Sigmoid colon (tissue), 7 donors: ENCODE data around the gene RPL37A. TPM values are rescaled to one million over a fixed set of nuclear protein-coding genes. Genes with fewer than 3 reads are reported as not detected.

ENCODE experiments used
- DNase-seq: peaks from one replicate; pipeline ENCODE4 v3.0.0-alpha.2; 2019
- H3K27ac ChIP-seq, 4 donors: fragments of 200-600 bp; sonication (generic); one replicate each; pipeline ENCODE4 v1.5.1; 2016 to 2019; ENCODE audit warnings: mild to moderate bottlenecking in 1 of 4
- H3K27me3 ChIP-seq, 3 donors: fragments of 200-600 bp; sonication (generic); one replicate each; pipeline ENCODE4 v1.5.1; 2019; ENCODE audit warnings: mild to moderate bottlenecking in 1 of 3
- H3K36me3 ChIP-seq, 4 donors: fragments of 200-600 bp; sonication (generic); one replicate each; pipeline ENCODE4 v1.5.1; 2016 to 2019
- H3K4me1 ChIP-seq, 4 donors: fragments of 200-600 bp; sonication (generic); one replicate each; pipeline ENCODE4 v1.5.1; 2017 to 2019
- H3K4me3 ChIP-seq, 4 donors: fragments of 200-600 bp; sonication (generic); one replicate each; pipeline ENCODE4 v1.5.1; 2017 to 2019; ENCODE audit warnings: mild to moderate bottlenecking in 2 of 4, moderate library complexity in 1 of 4
- H3K9me3 ChIP-seq, 4 donors: fragments of 200-600 bp in 3 of 4; sonication (generic) in 3 of 4; one replicate each; pipeline versions ENCODE4 v1.5.1 to v1.6.1; 2013 to 2019
- CTCF ChIP-seq, 4 experiments: fragments of 450-650 bp in 3 of 4; fragments of 200-600 bp in 1 of 4; IDR thresholded peaks; one replicate each; pipeline ENCODE4 v1.5.1; 2016 to 2019; ENCODE audit warnings: antibody characterized with exemption in 4 of 4, mild to moderate bottlenecking in 3 of 4, moderate library complexity in 2 of 4
- EP300 ChIP-seq, 4 donors: sonication (generic); formaldehyde crosslinking; IDR thresholded peaks; one replicate each; pipeline ENCODE4 v1.6.1; 2017; ENCODE audit warnings: antibody characterized with exemption in 4 of 4
- POLR2A ChIP-seq, 2 donors: fragments of 450-650 bp; IDR thresholded peaks; one replicate each; pipeline ENCODE4 v1.6.1; 2016; ENCODE audit warnings: antibody characterized with exemption in 2 of 2, mild to moderate bottlenecking in 2 of 2, moderate library complexity in 2 of 2
- POLR2AphosphoS5 ChIP-seq, 4 donors: sonication (generic); formaldehyde crosslinking; IDR thresholded peaks; one replicate each; pipeline ENCODE4 v1.6.1; 2017; ENCODE audit warnings: antibody characterized with exemption in 4 of 4
- WGBS, 2 donors: extraction: QIAGEN DNeasy Blood & Tissue Kit; methylation state at CpG; one replicate each; pipeline ENCODE4 v1.1.7; 2013; 5-methylcytosine and 5-hydroxymethylcytosine counted together
- intact Hi-C: fragments of 100-400 bp; cut with DNase I; formaldehyde crosslinking; loops from one replicate; pipeline ENCODE4 v1.15.1; 2023
- polyA plus RNA-seq, 3 donors: library from polyadenylated mRNA; stranded (reverse); fragments of 200-250 nt; gene quantifications; one replicate each; pipeline ENCODE4 v1.2.3, GENCODE V29; 2013
- total RNA-seq, 4 donors: library from RNA; depleted of rRNA; stranded (reverse); fragments of >200 nt; gene quantifications; one replicate each; pipeline ENCODE4 v1.1.0, GENCODE V29; 2016
- donor health status: healthy with polysubstance abuse.
- donor health status: Bipolar disorder and iron deficiency.
- donor health status: healthy.

Gene RPL37A
- total and polyA plus RNA-seq, 7 donors: 991 to 6,789 (median 2,007) TPM

GRCh38 chr2:216478151-216478550 lies 20.5 kb upstream of the RPL37A start:
- DNase-seq: no peak
- H3K9me3 ChIP-seq: no peaks in the 10 kb centered on the region
- TF ChIP-seq POLR2AphosphoS5 (IDR thresholded peaks at IDR 0.05) (no peak), POLR2A (IDR thresholded peaks at IDR 0.05) (no peak), EP300 (IDR thresholded peaks at IDR 0.05) (no peak), CTCF (IDR thresholded peaks at IDR 0.05) (no peak)
- peaks cover 8 to 69% (median 31%) of the 10 kb centered on the region in 4 donors for H3K36me3 ChIP-seq
- WGBS, 2 donors: 88 to 92% methylated on average over 3 of the region's 3 CpGs
- no peak overlapping the region for H3K27ac ChIP-seq
- no peaks in the 10 kb centered on the region for H3K27me3 ChIP-seq
- intact Hi-C loops: no loop called here
- no peak overlapping the region for H3K4me3 ChIP-seq
- H3K4me1 ChIP-seq: no peaks in the 10 kb centered on the region

- WGBS, 2 donors: 88 to 93% methylated on average over 1 of the region's 1 CpG
- DNase-seq: no peak
- H3K27ac ChIP-seq: no peak overlapping the region
- TF ChIP-seq POLR2AphosphoS5 (IDR thresholded peaks at IDR 0.05) (no peak), CTCF (IDR thresholded peaks at IDR 0.05) (no peak), POLR2A (IDR thresholded peaks at IDR 0.05) (no peak), EP300 (IDR thresholded peaks at IDR 0.05) (no peak)
- H3K4me1 ChIP-seq: no peaks in the 10 kb centered on the region
- H3K9me3 ChIP-seq: no peaks in the 10 kb centered on the region
- H3K27me3 ChIP-seq: no peaks in the 10 kb centered on the region
- no peak overlapping the region for H3K4me3 ChIP-seq
- peaks cover 8 to 71% (median 32%) of the 10 kb centered on the region in 4 donors for H3K36me3 ChIP-seq
- intact Hi-C loops: no loop called here
Observed at GRCh38 chr2:216478791-216479190, 19.9 kb upstream of the RPL37A start.

GRCh38 chr2:216480221-216480620 lies 18.4 kb upstream of the RPL37A start:
- no peak for DNase-seq
- Histone ChIP-seq H3K36me3 (peaks cover 8 to 67% (median 31%) of the 10 kb centered on the region in 4 donors), H3K4me1 (no peaks in the 10 kb centered on the region), H3K9me3 (no peaks in the 10 kb centered on the region), H3K27ac (no peak overlapping the region), H3K4me3 (no peak overlapping the region), H3K27me3 (no peaks in the 10 kb centered on the region)
- intact Hi-C loops: no loop called here
- no peak for TF ChIP-seq POLR2A (IDR thresholded peaks at IDR 0.05)
- TF ChIP-seq EP300 (IDR thresholded peaks at IDR 0.05): no peak
- TF ChIP-seq CTCF (IDR thresholded peaks at IDR 0.05): no peak
- TF ChIP-seq POLR2AphosphoS5 (IDR thresholded peaks at IDR 0.05): no peak
- WGBS, 2 donors: 93 to 96% methylated on average over 3 of the region's 3 CpGs

- intact Hi-C loops: no loop called here
- Histone ChIP-seq H3K4me3 (no peak overlapping the region), H3K27ac (no peak overlapping the region), H3K27me3 (no peaks in the 10 kb centered on the region), H3K36me3 (peaks cover 8 to 44% (median 27%) of the 10 kb centered on the region in 4 donors), H3K9me3 (no peaks in the 10 kb centered on the region), H3K4me1 (no peaks in the 10 kb centered on the region)
- TF ChIP-seq EP300 (IDR thresholded peaks at IDR 0.05) (no peak), CTCF (IDR thresholded peaks at IDR 0.05) (no peak), POLR2AphosphoS5 (IDR thresholded peaks at IDR 0.05) (no peak), POLR2A (IDR thresholded peaks at IDR 0.05) (no peak)
- WGBS, 2 donors: 89 to 92% methylated on average over 2 of the region's 2 CpGs
- DNase-seq: no peak
Observed at GRCh38 chr2:216482640-216483039, 16.0 kb upstream of the RPL37A start.

GRCh38 chr2:216485237-216485636 lies 13.4 kb upstream of the RPL37A start:
- TF ChIP-seq CTCF (IDR thresholded peaks at IDR 0.05) (no peak), POLR2A (IDR thresholded peaks at IDR 0.05) (no peak)
- no peak for DNase-seq
- H3K4me1 ChIP-seq: no peaks in the 10 kb centered on the region
- 91 to 92% methylated on average over 3 of the region's 3 CpGs for WGBS, 2 donors
- intact Hi-C loops: no loop called here
- H3K27me3 ChIP-seq: no peaks in the 10 kb centered on the region
- H3K4me3 ChIP-seq: no peak overlapping the region
- H3K36me3 ChIP-seq: peaks cover 0 to 20% (median 13%) of the 10 kb centered on the region in 4 donors
- no peak overlapping the region for H3K27ac ChIP-seq
- H3K9me3 ChIP-seq: no peaks in the 10 kb centered on the region
